DND-41 (cell line): ENCODE measurements around the gene IGF2.

Experiments used
- ATAC-seq: fragments of 200-7000 bp; cut with Tn5 transposase; 3 replicates; pipeline ENCODE4 v1.9.1; 2021; ENCODE audit warnings: low read depth; ENCODE audit not compliant: insufficient read depth
- DNase-seq: peaks from one replicate; pipeline ENCODE4 v3.0.0-alpha.2; 2020
- H2AFZ ChIP-seq: 2 replicates; pipeline ENCODE4 v1.6.0; 2012; ENCODE audit warnings: low read depth, low read length
- H3K27ac ChIP-seq: 2 replicates; pipeline ENCODE4 v1.5.1; 2012; ENCODE audit warnings: low read length, inconsistent platforms
- H3K27me3 ChIP-seq: fragments of 200-600 bp; sonication (generic); 2 replicates; pipeline ENCODE4 v1.6.0; 2012; ENCODE audit warnings: low read length, mild to moderate bottlenecking, inconsistent platforms; ENCODE audit not compliant: insufficient read depth, poor library complexity
- H3K36me3 ChIP-seq: 2 replicates; pipeline ENCODE4 v1.5.1; 2012; ENCODE audit warnings: low read length, inconsistent platforms; ENCODE audit not compliant: insufficient read depth
- H3K4me1 ChIP-seq: 2 replicates; pipeline ENCODE4 v1.5.1; 2012; ENCODE audit warnings: mild to moderate bottlenecking, low read length; ENCODE audit not compliant: insufficient read depth
- H3K4me2 ChIP-seq: 2 replicates; pipeline ENCODE4 v1.6.0; 2012; ENCODE audit warnings: mild to moderate bottlenecking, moderate library complexity, low read length, inconsistent platforms; ENCODE audit not compliant: insufficient read depth
- H3K4me3 ChIP-seq, 2 experiments: fragments of 200-600 bp in 1 of 2; shearing (Covaris generic) in 1 of 2; 2 replicates each; pipeline ENCODE4 v1.5.1; 2012 to 2016; ENCODE audit warnings: inconsistent platforms in 2 of 2, low read length in 2 of 2, mild to moderate bottlenecking in 2 of 2, low read depth in 1 of 2, moderate library complexity in 1 of 2
- H3K79me2 ChIP-seq: 2 replicates; pipeline ENCODE4 v1.6.0; 2012; ENCODE audit warnings: low read length, inconsistent platforms; ENCODE audit not compliant: insufficient read depth
- H3K9ac ChIP-seq: 2 replicates; pipeline ENCODE4 v1.6.0; 2012; ENCODE audit warnings: low read depth, mild to moderate bottlenecking, inconsistent platforms, low read length, moderate library complexity
- H3K9me3 ChIP-seq: 2 replicates; pipeline ENCODE4 v1.5.1; 2012; ENCODE audit warnings: low read length, moderate library complexity, mild to moderate bottlenecking, inconsistent platforms; ENCODE audit not compliant: insufficient read depth, severe bottlenecking
- H4K20me1 ChIP-seq: 2 replicates; pipeline ENCODE4 v1.6.0; 2012; ENCODE audit warnings: low read length; ENCODE audit not compliant: insufficient read depth
- EZH2 ChIP-seq: IDR thresholded peaks from 3 replicates; pipeline ENCODE4 v1.6.1; 2012; ENCODE audit warnings: borderline replicate concordance, low read depth, mild to moderate bottlenecking, moderate library complexity, low read length, inconsistent platforms; ENCODE audit not compliant: severe bottlenecking
- TF ChIP-seq, protein P1 (sequence below): IDR thresholded peaks from 2 replicates; pipeline ENCODE4 v1.5.1; 2012; ENCODE audit warnings: borderline replicate concordance, low read length, moderate library complexity, mild to moderate bottlenecking; ENCODE audit not compliant: poor library complexity, severe bottlenecking; ENCODE audit errors: extremely low read depth

Gene IGF2

GRCh38 chr11:2139621-2140337, 590 bp upstream of the IGF2 start:
- no peaks in the 10 kb centered on the region for H3K9me3 ChIP-seq
- TF ChIP-seq EZH2: no peak
- TF ChIP-seq, protein P1, sequence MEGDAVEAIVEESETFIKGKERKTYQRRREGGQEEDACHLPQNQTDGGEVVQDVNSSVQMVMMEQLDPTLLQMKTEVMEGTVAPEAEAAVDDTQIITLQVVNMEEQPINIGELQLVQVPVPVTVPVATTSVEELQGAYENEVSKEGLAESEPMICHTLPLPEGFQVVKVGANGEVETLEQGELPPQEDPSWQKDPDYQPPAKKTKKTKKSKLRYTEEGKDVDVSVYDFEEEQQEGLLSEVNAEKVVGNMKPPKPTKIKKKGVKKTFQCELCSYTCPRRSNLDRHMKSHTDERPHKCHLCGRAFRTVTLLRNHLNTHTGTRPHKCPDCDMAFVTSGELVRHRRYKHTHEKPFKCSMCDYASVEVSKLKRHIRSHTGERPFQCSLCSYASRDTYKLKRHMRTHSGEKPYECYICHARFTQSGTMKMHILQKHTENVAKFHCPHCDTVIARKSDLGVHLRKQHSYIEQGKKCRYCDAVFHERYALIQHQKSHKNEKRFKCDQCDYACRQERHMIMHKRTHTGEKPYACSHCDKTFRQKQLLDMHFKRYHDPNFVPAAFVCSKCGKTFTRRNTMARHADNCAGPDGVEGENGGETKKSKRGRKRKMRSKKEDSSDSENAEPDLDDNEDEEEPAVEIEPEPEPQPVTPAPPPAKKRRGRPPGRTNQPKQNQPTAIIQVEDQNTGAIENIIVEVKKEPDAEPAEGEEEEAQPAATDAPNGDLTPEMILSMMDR: no peak
- no peak overlapping the region for H2AFZ ChIP-seq
- H3K4me2 ChIP-seq: no peak overlapping the region
- no peak overlapping the region for H3K4me3 ChIP-seq
- no peak overlapping the region for H3K9ac ChIP-seq
- ATAC-seq: no peak
- H3K27ac ChIP-seq: no peak overlapping the region
- no peak for DNase-seq
- peaks cover 6% of the 10 kb centered on the region for H3K27me3 ChIP-seq
- H3K4me1 ChIP-seq: no peaks in the 10 kb centered on the region
- no peaks in the 10 kb centered on the region for H4K20me1 ChIP-seq
- H3K36me3 ChIP-seq: no peaks in the 10 kb centered on the region
- no peaks in the 10 kb centered on the region for H3K79me2 ChIP-seq

GRCh38 chr11:2138431-2139122, 612 bp downstream of the IGF2 start:
- H3K36me3 ChIP-seq: no peaks in the 10 kb centered on the region
- no peaks in the 10 kb centered on the region for H4K20me1 ChIP-seq
- no peak for TF ChIP-seq EZH2
- TF ChIP-seq, protein P1: no peak
- no peak overlapping the region for H3K4me2 ChIP-seq
- no peak overlapping the region for H2AFZ ChIP-seq
- no peak overlapping the region for H3K27ac ChIP-seq
- no peaks in the 10 kb centered on the region for H3K79me2 ChIP-seq
- DNase-seq (no peak), ATAC-seq (no peak)
- peaks cover 9% of the 10 kb centered on the region for H3K27me3 ChIP-seq
- no peak overlapping the region for H3K4me3 ChIP-seq
- no peak overlapping the region for H3K9ac ChIP-seq
- no peaks in the 10 kb centered on the region for H3K4me1 ChIP-seq
- H3K9me3 ChIP-seq: no peaks in the 10 kb centered on the region

GRCh38 chr11:2138068-2138430, 1.1 kb downstream of the IGF2 start:
- no peaks in the 10 kb centered on the region; the same call in 1 of the 2 replicates for H4K20me1 ChIP-seq
- H2AFZ ChIP-seq: no peak overlapping the region
- no peak overlapping the region for H3K4me2 ChIP-seq
- no peak overlapping the region for H3K9ac ChIP-seq
- H3K4me1 ChIP-seq: no peaks in the 10 kb centered on the region
- no peaks in the 10 kb centered on the region for H3K9me3 ChIP-seq
- DNase-seq: no peak
- H3K4me3 ChIP-seq: no peak overlapping the region
- peaks cover 10% of the 10 kb centered on the region for H3K27me3 ChIP-seq
- H3K36me3 ChIP-seq: no peaks in the 10 kb centered on the region
- ATAC-seq: no peak
- H3K27ac ChIP-seq: no peak overlapping the region
- H3K79me2 ChIP-seq: no peaks in the 10 kb centered on the region
- no peak for TF ChIP-seq EZH2
- TF ChIP-seq, protein P1: no peak
